ENCODE measurements around the gene CDC25A. TPM values are rescaled to one million over a fixed set of nuclear protein-coding genes. Genes with fewer than 3 reads are reported as not detected.
A peak's percentile ranks its signal among the peaks of the same experiment; 100 is the strongest.
"Not testable (repeated sequence)": the region's sequence is repeated elsewhere in the genome, so short reads cannot be mapped to it uniquely, and the experiment has no call there.

Gene CDC25A
- total RNA-seq, 2 experiments from 2014 or later, result 55.7 to 57.4 TPM

GRCh38 chr3:48112813-48113212 lies 75.4 kb downstream of the CDC25A start:
- Mint-ChIP-seq H3K27ac (peak overlapping the region; percentile 59), H3K9me3 (no peaks in the 10 kb centered on the region), H3K4me3 (no peak overlapping the region), H3K4me1 (peaks cover 9% of the 10 kb centered on the region), H3K36me3 (no peaks in the 10 kb centered on the region), H3K27me3 (no peaks in the 10 kb centered on the region)
- no peak for DNase-seq

GRCh38 chr3:48112108-48112791 lies 76.0 kb downstream of the CDC25A start:
- peak; percentile 65 for DNase-seq
- not testable (repeated sequence) for H3K27me3 Mint-ChIP-seq, H3K4me3 Mint-ChIP-seq, H3K9me3 Mint-ChIP-seq, H3K36me3 Mint-ChIP-seq, H3K4me1 Mint-ChIP-seq
- H3K27ac Mint-ChIP-seq, result peak overlapping the region; percentile 59

- no peaks in the 10 kb centered on the region for H3K27me3 Mint-ChIP-seq
- no peaks in the 10 kb centered on the region for H3K36me3 Mint-ChIP-seq
- DNase-seq, result no peak
- peaks cover 9% of the 10 kb centered on the region for H3K4me1 Mint-ChIP-seq
- H3K4me3 Mint-ChIP-seq, result no peak overlapping the region
- H3K9me3 Mint-ChIP-seq, result no peaks in the 10 kb centered on the region
- H3K27ac Mint-ChIP-seq, result no peak overlapping the region
Observed at GRCh38 chr3:48110463-48110862, 77.8 kb downstream of the CDC25A start.

- no peak overlapping the region for H3K4me3 Mint-ChIP-seq
- no peaks in the 10 kb centered on the region for H3K36me3 Mint-ChIP-seq
- H3K27me3 Mint-ChIP-seq, result no peaks in the 10 kb centered on the region
- no peak overlapping the region for H3K27ac Mint-ChIP-seq
- H3K4me1 Mint-ChIP-seq, result peaks cover 3% of the 10 kb centered on the region
- DNase-seq, result no peak
- no peaks in the 10 kb centered on the region for H3K9me3 Mint-ChIP-seq
Observed at GRCh38 chr3:48107227-48107626, 81.0 kb downstream of the CDC25A start.

Other genes with a start within 250 kb of the CDC25A start
- 10 to 100 TPM; 95.2 to 96.7 TPM for gene MAP4, start 172.0 kb downstream of the CDC25A start, total RNA-seq
- gene CAMP, start 35.1 kb upstream of the CDC25A start, total RNA-seq, result not detected
- gene ZNF589, start 52.7 kb upstream of the CDC25A start, total RNA-seq, result 10 to 100 TPM; 21.7 to 22.8 TPM
- 10 to 100 TPM; 31.5 to 34.6 TPM for gene NME6, start 113.0 kb upstream of the CDC25A start, total RNA-seq
- gene SPINK8, start 145.2 kb upstream of the CDC25A start, total RNA-seq, result not detected
- not detected for gene FBXW12, start 183.8 kb upstream of the CDC25A start, total RNA-seq
- gene PLXNB1, start 241.7 kb upstream of the CDC25A start, total RNA-seq, result 1 to 10 TPM; 1.6 to 2.4 TPM